Measurements from ENCODE around the gene OGFR.
A peak's percentile ranks its signal among the peaks of the same experiment; 100 is the strongest.

The OGFR gene

GRCh38 chr20:62860391-62860923, 55.8 kb downstream of the OGFR start:
- DNase-seq (ENCODE audit: low read depth in 2 of 2), result no peak

- peak in 1 of 2 donors; percentile 25 for DNase-seq (ENCODE audit: low read depth in 2 of 2)
Measured at GRCh38 chr20:62860924-62861691, 56.5 kb downstream of the OGFR start.

GRCh38 chr20:62861726-62862336, 57.2 kb downstream of the OGFR start, which contains the start of gene TCFL5:
TSS of gene TCFL5 (minus strand) at chr20:62861822. CDS start at chr20:62861670, 152 bp downstream.
- peak; percentile 83 to 87 for DNase-seq (ENCODE audit: low read depth in 2 of 2)
